ENCODE measurements around the gene ZNF778.

GRCh38 chr16:89183975-89184676 lies 33.4 kb upstream of the ZNF778 start:
- TF ChIP-seq CTCF (IDR thresholded peaks at IDR 0.05) (no peak), POLR2A (IDR thresholded peaks at IDR 0.05) (no peak)
